A549 treated with AZD2906 at 1 μM for 4 hours (cell line): ENCODE results near the gene PTPRN. TPM values are rescaled to one million over a fixed set of nuclear protein-coding genes. Genes with fewer than 3 reads are reported as not detected.

ENCODE experiments used
- total RNA-seq: library from RNA; stranded (reverse); fragments of 200-300 nt; extraction: Qiagen RNA extraction; gene quantifications from 5 replicates; pipeline ENCODE4 v1.2.3, GENCODE V29; 2022

The PTPRN gene
- 0.95 to 1.5 TPM (median 1.3 TPM) in 5 replicates for total RNA-seq

DNA sequence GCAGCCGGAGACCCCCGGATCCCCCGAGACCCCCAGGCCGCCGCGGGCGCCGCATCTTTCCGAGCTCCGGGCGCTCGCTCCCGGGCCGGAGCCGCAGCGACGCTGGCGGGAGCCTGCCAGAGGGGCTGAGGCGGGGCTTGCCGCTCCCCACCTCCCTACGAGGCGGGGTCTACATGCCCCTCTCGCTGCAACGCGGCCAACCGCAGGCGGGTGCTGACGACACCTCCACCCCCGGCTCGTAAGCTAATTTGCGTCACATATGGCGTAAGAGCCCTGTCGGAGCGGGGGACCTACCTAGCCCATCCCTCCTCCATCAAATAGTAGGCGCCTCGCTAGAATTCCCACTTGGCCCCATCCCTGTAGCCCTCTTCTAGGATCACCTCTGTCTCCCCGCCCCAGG lies at the start of gene PTPRN:
Gene PTPRN, minus strand, starts transcription at position 124 of the 400 bp plus-strand sequence. Its CDS starts 69 bp downstream, at position 55.

DNA sequence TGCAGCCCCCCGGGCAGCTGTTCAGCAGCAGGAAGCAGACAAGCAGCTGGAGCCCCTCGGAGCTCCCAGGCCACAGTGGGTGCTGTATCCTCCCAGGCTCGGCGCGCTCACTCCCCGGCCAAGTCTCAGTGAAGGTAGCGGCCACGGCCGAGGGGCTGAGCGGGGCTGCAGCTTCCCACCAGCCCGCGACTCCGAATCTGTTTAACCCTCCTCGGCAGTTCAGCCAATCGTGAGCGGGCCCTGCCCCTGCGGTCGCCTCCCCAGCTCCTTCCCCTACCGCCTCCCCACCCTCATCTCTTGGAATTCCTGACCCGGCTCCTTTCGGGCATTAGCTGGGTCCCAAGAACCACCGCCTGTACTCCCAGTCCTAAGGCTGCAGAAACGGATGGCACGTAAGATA lies 23.3 kb upstream of the PTPRN start, which contains the start of gene RESP18:
Gene RESP18, minus strand, starts transcription at position 203 of the 400 bp plus-strand sequence.

GRCh38 chr2:219279151-219279915 lies 29.9 kb downstream of the PTPRN start, which contains the start of gene DNAJB2:
Gene DNAJB2, plus strand, starts transcription at chr2:219279366. Its CDS starts 468 bp downstream, at chr2:219279834.

DNA sequence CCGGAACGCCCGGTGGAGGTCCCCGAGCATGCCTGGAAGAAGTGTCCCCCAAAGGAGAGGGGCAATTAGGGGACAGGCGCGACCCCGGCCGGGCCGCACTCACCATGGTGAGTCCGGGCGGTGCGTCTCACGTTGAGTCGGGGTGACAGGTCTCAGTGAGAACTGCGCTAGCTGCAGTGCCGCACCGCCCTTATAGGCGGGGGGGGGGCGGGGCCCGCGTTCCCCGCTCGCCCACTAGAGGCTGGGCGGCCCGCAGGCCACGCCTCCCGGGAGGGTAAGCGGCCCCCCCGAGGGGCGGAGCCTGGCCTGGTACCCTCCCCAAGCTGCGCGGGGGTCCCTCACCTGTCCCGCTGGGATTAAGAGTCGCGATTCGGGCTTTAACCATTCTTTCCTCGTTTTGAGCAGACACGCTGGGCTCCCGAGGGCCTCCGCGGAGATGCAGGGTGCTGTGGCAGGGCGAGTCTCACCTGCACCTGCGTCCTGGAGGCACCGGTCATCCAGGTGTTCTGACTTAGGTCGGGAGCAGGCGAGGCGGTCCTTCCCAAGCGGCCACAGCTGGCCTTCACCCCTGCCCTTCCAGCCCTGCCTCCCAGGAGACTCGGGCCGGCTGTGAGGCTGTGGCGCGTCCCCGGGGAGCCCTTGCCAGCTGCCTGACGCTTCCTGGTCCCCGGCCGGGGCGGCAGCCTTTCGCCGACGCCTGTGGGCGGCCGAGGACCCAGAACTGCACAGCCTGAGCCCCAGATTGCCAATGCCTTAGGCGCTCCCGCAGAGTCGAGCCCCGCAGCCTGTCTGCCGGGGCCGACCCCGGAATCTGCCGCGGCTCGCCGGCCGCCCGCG lies 55.2 kb downstream of the PTPRN start, which contains the start of gene TUBA4A:
Gene TUBA4A, minus strand, starts transcription at position 166 of the 837 bp plus-strand sequence. Its CDS starts 60 bp downstream, at position 106.

DNA sequence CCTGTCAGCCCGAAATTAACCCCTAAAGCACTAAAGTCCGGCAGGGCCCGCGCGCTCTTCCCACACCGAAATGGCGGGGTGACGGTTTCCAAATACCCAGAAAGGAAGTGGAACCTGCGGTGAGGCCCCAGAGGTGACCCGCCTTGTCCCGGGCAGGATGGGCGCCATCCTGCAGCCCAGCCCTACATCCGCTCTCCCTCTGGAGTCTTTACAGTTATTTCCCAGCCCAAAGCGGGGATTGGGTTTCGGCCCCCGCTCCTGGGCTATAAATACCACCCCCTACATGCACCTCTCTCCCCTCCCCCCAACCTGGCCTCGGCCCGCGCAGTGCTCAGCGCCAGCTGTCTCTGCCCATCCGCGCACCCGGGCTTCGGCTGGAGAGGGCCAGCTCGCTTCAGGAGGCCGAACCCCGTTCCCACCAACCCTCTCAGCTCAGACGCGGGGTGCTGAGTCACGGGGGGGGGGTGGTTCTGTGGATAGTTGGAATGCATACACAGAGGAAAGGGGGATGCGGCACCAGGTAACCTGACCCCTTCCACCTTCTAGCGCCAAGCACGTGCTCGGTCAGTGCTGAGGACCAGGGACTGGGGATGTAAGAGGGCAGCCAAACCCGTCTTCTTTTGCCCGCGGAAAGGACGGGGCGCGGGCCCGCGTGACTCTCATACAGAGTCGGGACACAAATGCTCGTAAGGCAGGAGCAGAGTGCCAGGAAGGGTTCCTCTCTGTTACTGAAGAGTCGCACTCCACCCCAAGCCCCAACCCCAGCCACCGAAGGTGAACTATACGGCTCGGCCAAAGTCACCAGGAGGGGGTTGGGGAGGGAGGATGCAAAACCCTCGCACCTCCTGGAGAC lies 56.1 kb downstream of the PTPRN start, which contains the start of gene TUBA4B:
Gene TUBA4B, plus strand, starts transcription at position 344 of the 853 bp plus-strand sequence. Its CDS starts 165 bp downstream, at position 509.

DNA sequence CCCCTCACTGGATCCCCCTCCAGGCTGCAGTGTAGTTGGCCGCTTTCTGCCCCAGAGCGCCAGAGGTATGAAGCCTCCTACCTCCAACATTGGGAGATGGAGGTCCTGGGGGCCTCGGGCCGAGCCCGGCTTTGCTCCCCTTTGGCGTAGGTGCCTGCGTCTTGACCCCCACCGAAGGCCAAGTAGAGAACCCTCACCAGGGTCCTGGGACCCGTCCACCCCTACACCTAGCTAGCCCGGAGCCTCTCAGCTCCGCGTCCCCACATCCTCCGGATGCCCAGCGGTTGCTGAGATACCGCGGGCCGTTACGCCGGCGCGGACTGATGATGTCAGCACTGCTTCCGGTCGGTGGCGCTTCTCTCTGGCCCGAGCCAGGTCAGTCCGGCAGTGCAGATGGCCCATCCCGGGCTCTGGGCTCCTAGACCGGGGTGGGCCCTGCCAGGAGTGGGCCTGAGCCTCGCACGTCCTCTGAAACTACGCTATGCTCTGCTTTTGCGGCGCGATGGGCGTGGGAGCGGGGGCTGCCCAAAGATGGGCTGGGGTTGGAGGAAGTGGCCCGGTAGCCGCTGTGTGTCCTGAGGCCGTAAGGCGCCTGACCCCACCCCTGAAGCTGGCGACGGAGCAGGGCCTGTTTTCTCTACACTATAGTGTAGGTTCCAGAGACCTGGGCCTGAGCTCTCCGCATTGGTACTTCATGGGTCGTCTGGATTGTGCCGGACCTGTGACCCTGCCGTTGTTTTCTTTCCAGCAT lies 63.9 kb downstream of the PTPRN start, which contains the start of the genes GLB1L and STK16:
Gene GLB1L, minus strand, starts transcription at position 297 of the 751 bp plus-strand sequence. CDS start 1,871 bp downstream, outside the sequence.
Gene STK16, plus strand, starts transcription at position 332 of the 751 bp plus-strand sequence. CDS start 521 bp downstream, outside the sequence.

Other genes with a start within 250 kb of the PTPRN start
- 0.28 to 0.88 TPM (median 0.74 TPM) in 5 replicates for gene IHH, start 248.5 kb downstream of the PTPRN start, total RNA-seq
- gene NHEJ1, start 148.6 kb downstream of the PTPRN start, total RNA-seq: 15.2 to 19.0 TPM (median 16.9 TPM) in 5 replicates
- gene SLC23A3, start 139.4 kb downstream of the PTPRN start, total RNA-seq: 0.13 to 0.63 TPM (median 0.41 TPM) in 5 replicates
- 39.9 to 49.9 TPM (median 47.1 TPM) in 5 replicates for gene CNPPD1, start 132.5 kb downstream of the PTPRN start, total RNA-seq
- 65.5 to 83.4 TPM (median 79.7 TPM) in 5 replicates for gene RETREG2, start 131.1 kb downstream of the PTPRN start, total RNA-seq
- gene ZFAND2B, start 102.6 kb downstream of the PTPRN start, total RNA-seq: 16.7 to 21.2 TPM (median 20.2 TPM) in 5 replicates
- 21.3 to 30.4 TPM (median 27.3 TPM) in 5 replicates for gene ABCB6, start 90.4 kb downstream of the PTPRN start, total RNA-seq
- gene ATG9A, start 79.8 kb downstream of the PTPRN start, total RNA-seq: 39.3 to 45.7 TPM (median 44.4 TPM) in 5 replicates
- 12.5 to 17.3 TPM (median 15.3 TPM) in 5 replicates for gene ANKZF1, start 79.6 kb downstream of the PTPRN start, total RNA-seq
- 5.7 to 6.4 TPM (median 5.8 TPM) in 5 replicates for gene GLB1L, start 64.0 kb downstream of the PTPRN start, total RNA-seq
- 27.6 to 31.6 TPM (median 29.1 TPM) in 5 replicates for gene STK16, start 63.9 kb downstream of the PTPRN start, total RNA-seq
- 0.10 to 0.32 TPM (median 0.12 TPM) in 5 replicates for gene TUBA4B, start 56.2 kb downstream of the PTPRN start, total RNA-seq
- gene TUBA4A, start 55.5 kb downstream of the PTPRN start, total RNA-seq: 225 to 347 TPM (median 253 TPM) in 5 replicates
- gene DNAJB2, start 30.0 kb downstream of the PTPRN start, total RNA-seq: 32.4 to 37.7 TPM (median 36.7 TPM) in 5 replicates
- not detected in 5 replicates for gene RESP18, start 23.3 kb upstream of the PTPRN start, total RNA-seq
- gene DNPEP, start 78.5 kb upstream of the PTPRN start, total RNA-seq: 56.8 to 62.2 TPM (median 60.4 TPM) in 5 replicates
- 0.14 to 0.69 TPM (median 0.27 TPM) in 5 replicates for gene DES, start 109.0 kb upstream of the PTPRN start, total RNA-seq
- gene SPEG, start 125.4 kb upstream of the PTPRN start, total RNA-seq: 6.5 to 11.6 TPM (median 9.6 TPM) in 5 replicates
- gene GMPPA, start 189.5 kb upstream of the PTPRN start, total RNA-seq: 32.4 to 39.4 TPM (median 36.7 TPM) in 5 replicates
- 0.04 to 0.07 TPM (median 0.05 TPM) in 5 replicates for gene ASIC4, start 205.1 kb upstream of the PTPRN start, total RNA-seq
- gene CHPF, start 234.4 kb upstream of the PTPRN start, total RNA-seq: 18.6 to 32.1 TPM (median 31.6 TPM) in 5 replicates
- 0.62 to 1.2 TPM (median 0.96 TPM) in 5 replicates for gene TMEM198, start 234.6 kb upstream of the PTPRN start, total RNA-seq